Adrenal gland (tissue), 12 donors: Measurements from ENCODE around the gene SAMD5. TPM values are rescaled to one million over a fixed set of nuclear protein-coding genes. Genes with fewer than 3 reads are reported as not detected.

Experiments
- DNase-seq, 7 donors: peaks; one replicate each; pipeline ENCODE4 v3.0.0-alpha.2; 2019 to 2020
- H3K27ac ChIP-seq, 5 donors: fragments of 200-600 bp; sonication (generic) in 4 of 5; 1 replicate in 3 of 5; 2 replicates in 2 of 5; pipeline versions ENCODE4 v1.5.1 to v1.8.0; 2016 to 2020; ENCODE audit warnings: mild to moderate bottlenecking in 1 of 5
- H3K27me3 ChIP-seq: fragments of 200-600 bp; 2 replicates; pipeline ENCODE4 v1.8.0; 2021
- H3K36me3 ChIP-seq, 2 donors: fragments of 200-600 bp; replicated peaks in 1 of 2; 1 replicate in 1 of 2; 2 replicates in 1 of 2; pipeline versions ENCODE4 v1.5.1 to v1.8.0; 2018 to 2022
- H3K4me1 ChIP-seq, 2 donors: fragments of 200-600 bp; replicated peaks in 1 of 2; 1 replicate in 1 of 2; 2 replicates in 1 of 2; pipeline versions ENCODE4 v1.5.1 to v1.8.0; 2018 to 2021
- H3K4me3 ChIP-seq, 4 donors: fragments of 200-600 bp; sonication (generic) in 3 of 4; one replicate each; pipeline ENCODE4 v1.5.1; 2016 to 2018
- H3K9me3 ChIP-seq, 3 donors: fragments of 200-600 bp; sonication (generic) in 1 of 3; replicated peaks in 1 of 3; 1 replicate in 2 of 3; 2 replicates in 1 of 3; pipeline versions ENCODE4 v1.5.1 to v1.8.0; 2016 to 2021
- POLR2A ChIP-seq, 2 donors: fragments of 450-650 bp; IDR thresholded peaks; one replicate each; pipeline ENCODE4 v1.6.1; 2017; ENCODE audit warnings: antibody characterized with exemption in 2 of 2, mild to moderate bottlenecking in 2 of 2, moderate library complexity in 1 of 2
- WGBS, 4 donors: extraction: QIAGEN DNeasy Blood & Tissue Kit in 2 of 4; methylation state at CpG; one replicate each; pipeline versions ENCODE4 v1.1.5 to v1.1.7; 2013 to 2017; 5-methylcytosine and 5-hydroxymethylcytosine counted together
- intact Hi-C, 2 donors: fragments of 100-400 bp; cut with DNase I; formaldehyde crosslinking; loops; one replicate each; pipeline versions ENCODE4 v1.14.1 to v1.15.0; 2022 to 2023
- polyA plus RNA-seq, 3 donors: library from polyadenylated mRNA; stranded (reverse); fragments of 200-250 nt in 2 of 3; fragments of 350-450 nt in 1 of 3; fragmentation: Illumina TruSeq in 1 of 3; extraction: RNeasy Lipid Tissue Mini Kit (QIAGEN cat#74804) in 1 of 3; gene quantifications; one replicate each; pipeline ENCODE4 v1.2.3, GENCODE V29; 2013 to 2014
- total RNA-seq, 9 donors: library from RNA; depleted of rRNA in 4 of 9; stranded (reverse); fragments of >200 nt in 4 of 9; fragments of 120-200 nt in 1 of 9; fragmentation: NEBNext Ultra II Directional in 1 of 9; extraction: Animal tissue kit (Norgen Biotek cat#: 25700) in 1 of 9; gene quantifications; one replicate each; pipeline versions ENCODE4 v1.1.0 to v1.2.4, GENCODE V29; 2013 to 2023
- TF ChIP-seq, protein P1 (sequence below), 6 experiments: fragments of 450-650 bp in 4 of 6; fragments of 200-600 bp in 2 of 6; sonication (generic) in 1 of 6; IDR thresholded peaks; 1 replicate in 5 of 6; 2 replicates in 1 of 6; pipeline versions ENCODE4 v1.5.1 to v1.8.0; 2016 to 2021; ENCODE audit warnings: antibody characterized with exemption in 6 of 6, mild to moderate bottlenecking in 2 of 6, moderate library complexity in 1 of 6
- donor health status: healthy with polysubstance abuse.
- donor health status: Bipolar disorder and iron deficiency.
- donor health status: DM: yes; HTN: yes; CAD: no.
- donor health status: DM: no; HTN: no; CAD: no.
- donor health status: DM: no; HTN: no; CAD: no.
- donor health status: DM: yes; HTN: yes; CAD: no.

The SAMD5 gene
- total and polyA plus RNA-seq, 12 donors: 0.12 to 5.8 (median 0.75) TPM

DNA sequence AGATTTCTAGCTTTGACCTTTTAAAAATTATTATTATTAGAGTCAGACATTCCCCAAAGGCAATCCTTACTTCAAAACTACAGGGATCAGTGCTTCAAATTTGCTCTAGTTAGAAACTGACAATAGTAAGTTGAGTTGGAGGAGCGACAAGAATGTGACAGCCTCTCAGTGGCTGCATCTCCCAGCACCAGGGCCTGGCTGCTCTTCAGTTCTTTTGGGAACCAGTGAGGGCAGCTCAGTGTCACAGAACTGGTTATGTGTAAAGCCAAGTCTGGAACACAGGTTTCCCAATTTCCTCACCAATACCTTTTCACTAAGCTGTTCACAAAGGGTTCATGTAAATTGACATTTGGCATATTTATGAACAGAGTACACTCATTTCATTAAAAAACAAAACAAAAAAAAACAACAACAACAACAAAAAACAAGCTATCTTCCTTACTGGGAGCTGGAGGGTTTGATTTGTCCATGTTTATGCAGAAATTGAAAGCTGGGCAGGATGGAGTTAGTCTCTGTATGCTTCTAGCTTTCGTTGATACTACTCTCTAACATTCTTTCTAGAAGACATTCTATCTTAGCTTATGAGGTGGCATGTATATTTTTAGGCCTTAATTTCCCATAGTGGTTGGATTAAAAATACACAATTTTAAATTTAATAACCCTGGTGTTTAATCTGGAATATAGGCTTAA is 95.0 kb downstream of the SAMD5 start:
- no peak overlapping the region for H3K4me3 ChIP-seq
- WGBS, 4 donors: 82 to 91% (median 89%) methylated on average over 2 of the region's 2 CpGs
- no peaks in the 10 kb centered on the region for H3K36me3 ChIP-seq
- intact Hi-C loops: no loop called here
- no peak overlapping the region for H3K27ac ChIP-seq
- TF ChIP-seq, protein P1, sequence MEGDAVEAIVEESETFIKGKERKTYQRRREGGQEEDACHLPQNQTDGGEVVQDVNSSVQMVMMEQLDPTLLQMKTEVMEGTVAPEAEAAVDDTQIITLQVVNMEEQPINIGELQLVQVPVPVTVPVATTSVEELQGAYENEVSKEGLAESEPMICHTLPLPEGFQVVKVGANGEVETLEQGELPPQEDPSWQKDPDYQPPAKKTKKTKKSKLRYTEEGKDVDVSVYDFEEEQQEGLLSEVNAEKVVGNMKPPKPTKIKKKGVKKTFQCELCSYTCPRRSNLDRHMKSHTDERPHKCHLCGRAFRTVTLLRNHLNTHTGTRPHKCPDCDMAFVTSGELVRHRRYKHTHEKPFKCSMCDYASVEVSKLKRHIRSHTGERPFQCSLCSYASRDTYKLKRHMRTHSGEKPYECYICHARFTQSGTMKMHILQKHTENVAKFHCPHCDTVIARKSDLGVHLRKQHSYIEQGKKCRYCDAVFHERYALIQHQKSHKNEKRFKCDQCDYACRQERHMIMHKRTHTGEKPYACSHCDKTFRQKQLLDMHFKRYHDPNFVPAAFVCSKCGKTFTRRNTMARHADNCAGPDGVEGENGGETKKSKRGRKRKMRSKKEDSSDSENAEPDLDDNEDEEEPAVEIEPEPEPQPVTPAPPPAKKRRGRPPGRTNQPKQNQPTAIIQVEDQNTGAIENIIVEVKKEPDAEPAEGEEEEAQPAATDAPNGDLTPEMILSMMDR (IDR thresholded peaks at IDR 0.05): no peak
- no peak for TF ChIP-seq POLR2A (IDR thresholded peaks at IDR 0.05)
- no peaks in the 10 kb centered on the region for H3K4me1 ChIP-seq
- H3K27me3 ChIP-seq: no peaks in the 10 kb centered on the region
- no peak for DNase-seq
- H3K9me3 ChIP-seq: no peaks in the 10 kb centered on the region

DNA sequence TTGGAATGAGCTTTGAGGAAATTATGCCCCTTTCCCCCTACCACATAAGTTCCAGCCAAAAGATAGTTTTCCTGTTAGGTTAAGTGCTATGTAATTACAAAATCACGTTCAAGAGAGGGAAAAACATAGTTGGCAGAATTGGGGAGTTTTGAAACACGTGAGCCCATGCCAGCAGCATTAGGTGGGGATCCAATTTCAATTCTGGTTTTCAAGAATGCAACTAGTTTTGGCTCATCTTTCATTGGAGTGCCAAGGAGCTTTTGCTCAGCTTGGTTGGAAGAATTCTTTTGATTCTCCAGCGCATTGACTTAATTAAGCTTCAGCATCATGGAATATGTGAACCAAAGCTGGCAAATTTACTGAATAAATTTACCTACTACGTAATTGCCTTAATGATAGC is 95.9 kb downstream of the SAMD5 start:
- no peaks in the 10 kb centered on the region for H3K4me1 ChIP-seq
- no peak for DNase-seq
- no peak overlapping the region for H3K4me3 ChIP-seq
- intact Hi-C loops: no loop called here
- no peaks in the 10 kb centered on the region for H3K27me3 ChIP-seq
- TF ChIP-seq, protein P1 (IDR thresholded peaks at IDR 0.05): no peak
- TF ChIP-seq POLR2A (IDR thresholded peaks at IDR 0.05): no peak
- no peaks in the 10 kb centered on the region for H3K36me3 ChIP-seq
- H3K9me3 ChIP-seq: no peaks in the 10 kb centered on the region
- no peak overlapping the region for H3K27ac ChIP-seq
- WGBS, 4 donors: 79 to 87% (median 86%) methylated on average over 4 of the region's 4 CpGs

DNA sequence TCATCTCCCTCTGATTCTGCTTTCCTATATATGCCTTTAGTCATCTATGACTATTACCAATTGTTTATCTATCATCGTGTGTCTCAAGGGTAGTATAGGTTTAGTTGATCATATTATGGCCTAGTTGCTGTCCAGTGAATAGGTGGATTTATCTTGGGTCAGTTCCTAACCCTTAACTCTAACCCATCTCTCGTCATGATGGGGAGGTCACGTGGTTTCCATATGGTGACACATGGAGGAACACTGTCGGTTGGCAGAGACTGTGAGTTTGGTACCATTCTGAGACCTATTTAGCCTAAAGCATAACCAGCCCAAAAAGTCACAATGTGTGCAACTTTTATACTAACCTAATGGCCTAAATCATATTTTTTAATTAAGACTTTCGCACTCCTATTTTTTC is 103.5 kb downstream of the SAMD5 start:
- Histone ChIP-seq H3K9me3 (no peaks in the 10 kb centered on the region), H3K36me3 (no peaks in the 10 kb centered on the region), H3K4me1 (no peaks in the 10 kb centered on the region), H3K27ac (no peak overlapping the region), H3K4me3 (no peak overlapping the region), H3K27me3 (no peaks in the 10 kb centered on the region)
- intact Hi-C loops: no loop called here
- no peak for DNase-seq
- 94 to 95% (median 95%) methylated on average over 5 of the region's 5 CpGs for WGBS, 4 donors
- TF ChIP-seq POLR2A (IDR thresholded peaks at IDR 0.05): no peak
- TF ChIP-seq, protein P1 (IDR thresholded peaks at IDR 0.05): no peak

DNA sequence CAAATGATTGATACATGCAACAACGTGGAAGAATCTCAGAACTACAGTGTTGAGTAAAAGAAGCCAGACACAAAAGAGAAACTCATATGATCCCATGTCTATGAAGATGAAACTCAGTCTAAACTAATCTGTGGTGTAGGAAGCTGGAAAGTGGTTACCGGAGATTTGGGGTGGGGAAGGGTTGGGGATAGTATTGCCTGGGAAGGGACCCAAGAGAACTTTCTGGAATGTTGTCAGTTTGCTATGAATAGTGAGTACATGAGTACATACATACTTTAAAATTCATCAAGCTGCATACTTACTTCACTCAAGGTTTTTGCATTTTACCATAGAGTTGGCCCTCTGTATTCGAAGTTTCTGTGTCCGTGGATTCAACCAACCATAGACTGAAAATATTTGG is 106.0 kb downstream of the SAMD5 start:
- TF ChIP-seq, protein P1 (IDR thresholded peaks at IDR 0.05): no peak
- no peak for TF ChIP-seq POLR2A (IDR thresholded peaks at IDR 0.05)
- no peak overlapping the region for H3K27ac ChIP-seq
- no peaks in the 10 kb centered on the region for H3K4me1 ChIP-seq
- intact Hi-C loops: no loop called here
- H3K36me3 ChIP-seq: no peaks in the 10 kb centered on the region
- no peak overlapping the region for H3K4me3 ChIP-seq
- H3K9me3 ChIP-seq: no peaks in the 10 kb centered on the region
- H3K27me3 ChIP-seq: no peaks in the 10 kb centered on the region
- no peak for DNase-seq
- 75 to 83% (median 80%) methylated on average over 4 of the region's 4 CpGs for WGBS, 4 donors
